Measurements from ENCODE around the gene DYNC1I2.
"Not testable (repeated sequence)": the region's sequence is repeated elsewhere in the genome, so short reads cannot be mapped to it uniquely, and the experiment has no call there.

The DYNC1I2 gene

DNA sequence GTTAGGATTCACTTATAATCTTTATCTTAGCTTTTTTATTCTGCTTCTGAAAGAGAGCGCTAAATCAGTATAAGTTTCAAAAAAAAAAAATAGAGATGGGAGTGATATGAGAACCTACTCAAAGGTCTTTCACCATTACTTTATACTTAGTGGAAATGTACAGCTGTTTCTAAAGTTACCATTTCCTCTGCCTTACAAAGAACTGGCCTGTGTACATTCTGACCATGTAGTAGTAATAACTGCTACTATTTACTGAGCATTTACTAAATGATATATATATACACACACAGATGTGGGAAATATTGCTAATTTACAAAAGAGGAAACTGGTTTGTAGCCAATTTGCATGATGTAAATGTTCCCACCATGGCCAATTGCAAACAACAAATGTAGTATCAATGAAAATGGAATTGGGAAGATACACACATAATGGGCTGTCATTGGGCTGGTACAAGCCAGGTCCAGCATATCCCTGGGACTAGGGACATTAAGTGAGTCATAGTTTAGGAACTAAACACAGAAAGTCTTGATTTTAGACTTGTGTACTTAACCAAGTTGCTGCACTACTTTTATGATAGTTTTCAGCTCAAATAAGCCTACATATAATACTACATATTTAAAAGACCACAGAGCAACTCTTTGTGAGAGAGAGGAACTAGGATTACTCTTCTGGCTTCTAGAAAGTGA, 67.1 kb downstream of the DYNC1I2 start:
- no peak overlapping the region for H3K4me3 ChIP-seq (ENCODE audit: low read depth, low read length)
- TF ChIP-seq, protein P1, sequence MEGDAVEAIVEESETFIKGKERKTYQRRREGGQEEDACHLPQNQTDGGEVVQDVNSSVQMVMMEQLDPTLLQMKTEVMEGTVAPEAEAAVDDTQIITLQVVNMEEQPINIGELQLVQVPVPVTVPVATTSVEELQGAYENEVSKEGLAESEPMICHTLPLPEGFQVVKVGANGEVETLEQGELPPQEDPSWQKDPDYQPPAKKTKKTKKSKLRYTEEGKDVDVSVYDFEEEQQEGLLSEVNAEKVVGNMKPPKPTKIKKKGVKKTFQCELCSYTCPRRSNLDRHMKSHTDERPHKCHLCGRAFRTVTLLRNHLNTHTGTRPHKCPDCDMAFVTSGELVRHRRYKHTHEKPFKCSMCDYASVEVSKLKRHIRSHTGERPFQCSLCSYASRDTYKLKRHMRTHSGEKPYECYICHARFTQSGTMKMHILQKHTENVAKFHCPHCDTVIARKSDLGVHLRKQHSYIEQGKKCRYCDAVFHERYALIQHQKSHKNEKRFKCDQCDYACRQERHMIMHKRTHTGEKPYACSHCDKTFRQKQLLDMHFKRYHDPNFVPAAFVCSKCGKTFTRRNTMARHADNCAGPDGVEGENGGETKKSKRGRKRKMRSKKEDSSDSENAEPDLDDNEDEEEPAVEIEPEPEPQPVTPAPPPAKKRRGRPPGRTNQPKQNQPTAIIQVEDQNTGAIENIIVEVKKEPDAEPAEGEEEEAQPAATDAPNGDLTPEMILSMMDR (IDR thresholded peaks at IDR 0.05; ENCODE audit: low read depth, low read length), result no peak

DNA sequence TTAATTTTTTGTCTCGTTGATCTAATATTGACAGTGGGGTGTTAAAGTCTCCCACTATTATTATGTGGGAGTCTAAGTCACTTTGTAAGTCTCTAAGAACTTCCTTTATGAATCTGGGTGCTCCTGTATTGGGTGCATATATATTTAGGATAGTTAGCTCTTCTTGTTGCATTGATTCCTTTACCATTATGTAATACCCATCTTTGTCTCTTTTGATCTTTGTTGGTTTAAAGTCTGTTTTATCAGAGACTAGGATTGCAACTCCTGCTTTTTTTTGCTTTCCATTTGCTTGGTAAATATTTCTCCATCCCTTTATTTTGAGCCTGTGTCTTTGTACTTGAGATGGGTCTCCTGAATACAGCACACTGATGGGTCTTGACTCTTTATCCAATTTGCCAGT, 71.5 kb downstream of the DYNC1I2 start:
- not testable (repeated sequence) for H3K4me3 ChIP-seq (ENCODE audit: low read depth, low read length)

DNA sequence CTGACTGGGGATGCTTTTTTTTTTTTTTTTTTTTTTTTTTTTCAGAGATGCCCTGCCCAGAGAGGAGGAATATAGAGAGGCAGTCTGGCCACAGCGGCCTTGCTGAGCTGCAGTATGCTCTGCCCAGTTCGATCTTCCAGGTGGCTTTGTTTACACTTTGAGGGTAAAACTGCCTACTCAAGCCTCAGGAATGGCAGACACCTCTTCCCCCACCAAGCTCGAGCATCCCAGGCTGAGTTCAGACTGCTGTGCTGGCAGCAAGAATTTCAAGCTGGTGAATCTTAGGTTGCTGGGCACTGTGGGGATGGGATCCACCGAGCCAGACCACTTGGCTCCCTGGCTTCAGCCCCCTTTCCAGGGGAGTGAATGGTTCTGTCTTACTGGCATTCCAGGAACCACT, 73.9 kb downstream of the DYNC1I2 start:
- H3K4me3 ChIP-seq (ENCODE audit: low read depth, low read length), result not testable (repeated sequence)

DNA sequence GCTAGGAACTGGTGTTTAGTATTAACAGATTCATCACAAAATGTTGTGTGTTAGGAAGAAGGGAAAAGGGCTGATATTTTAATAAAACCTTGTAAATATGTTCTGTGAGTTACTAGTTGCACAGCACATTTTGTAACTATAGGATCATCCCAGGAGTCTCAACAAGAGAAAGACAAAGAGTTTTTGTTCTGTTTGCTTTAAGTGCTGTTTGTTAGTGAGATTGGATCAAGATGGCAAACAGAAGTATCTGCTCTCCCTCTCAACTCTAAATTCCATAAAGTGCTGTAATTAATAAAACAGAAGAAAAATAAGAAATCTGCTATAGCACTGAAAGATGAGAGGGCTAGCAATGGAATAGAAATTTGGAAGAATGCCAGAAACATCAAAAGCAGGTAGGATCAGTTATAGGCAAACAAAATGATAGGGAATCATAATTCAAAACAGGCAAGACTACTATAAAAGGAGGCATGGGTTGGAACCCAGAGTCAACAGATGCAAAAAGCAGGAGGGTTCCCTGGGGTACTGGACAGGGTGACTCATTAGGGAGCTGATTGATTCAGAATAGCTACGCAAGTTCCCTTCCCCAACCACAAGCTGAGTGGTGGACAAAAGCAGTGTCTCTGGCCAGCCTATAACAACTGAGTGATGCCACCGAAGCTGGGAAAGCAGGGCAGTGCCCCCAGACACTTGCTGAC, 75.8 kb downstream of the DYNC1I2 start:
- no peak overlapping the region for H3K4me3 ChIP-seq (ENCODE audit: low read depth, low read length)
- TF ChIP-seq, protein P1 (IDR thresholded peaks at IDR 0.05; ENCODE audit: low read depth, low read length), result no peak

DNA sequence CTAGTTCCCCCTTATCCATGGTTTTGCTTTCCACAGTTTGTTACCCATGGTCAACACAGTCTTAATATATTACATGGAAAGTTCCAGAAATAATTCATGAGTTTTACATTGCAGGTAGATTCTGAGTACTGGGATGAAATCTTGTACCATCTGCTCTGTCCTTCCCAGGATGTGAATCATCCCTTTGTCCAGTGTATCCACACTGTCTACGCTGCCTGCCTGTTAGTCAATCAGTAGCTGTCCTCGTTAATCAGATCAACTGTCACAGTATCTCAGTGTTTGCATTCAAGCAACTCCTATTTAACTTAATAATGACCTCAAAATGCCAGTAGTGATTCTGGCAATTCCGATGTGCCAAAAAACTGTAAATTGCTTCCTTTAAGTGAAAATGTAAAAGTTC, 76.3 kb downstream of the DYNC1I2 start:
- TF ChIP-seq, protein P1 (IDR thresholded peaks at IDR 0.05; ENCODE audit: low read depth, low read length), result no peak
- no peak overlapping the region for H3K4me3 ChIP-seq (ENCODE audit: low read depth, low read length)

DNA sequence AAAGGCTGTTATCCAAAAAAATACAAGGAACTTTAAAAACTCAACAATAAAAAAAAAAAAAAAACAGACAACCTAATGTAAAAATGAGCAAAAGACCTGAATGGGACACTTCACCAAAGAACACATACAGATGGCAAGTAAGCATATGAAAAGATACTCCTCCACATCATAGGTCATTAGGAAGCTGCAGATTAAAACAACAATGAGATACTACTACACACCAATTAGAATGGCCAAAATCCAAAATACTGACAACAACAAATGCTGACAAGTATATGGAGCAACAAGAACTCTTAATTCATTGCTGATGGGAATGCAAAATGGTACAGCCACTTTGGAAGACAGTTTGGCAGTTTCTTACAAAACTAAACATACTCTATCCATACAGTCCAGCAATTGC, 84.2 kb downstream of the DYNC1I2 start:
- TF ChIP-seq, protein P1 (IDR thresholded peaks at IDR 0.05; ENCODE audit: low read depth, low read length), result no peak
- no peak overlapping the region for H3K4me3 ChIP-seq (ENCODE audit: low read depth, low read length)

DNA sequence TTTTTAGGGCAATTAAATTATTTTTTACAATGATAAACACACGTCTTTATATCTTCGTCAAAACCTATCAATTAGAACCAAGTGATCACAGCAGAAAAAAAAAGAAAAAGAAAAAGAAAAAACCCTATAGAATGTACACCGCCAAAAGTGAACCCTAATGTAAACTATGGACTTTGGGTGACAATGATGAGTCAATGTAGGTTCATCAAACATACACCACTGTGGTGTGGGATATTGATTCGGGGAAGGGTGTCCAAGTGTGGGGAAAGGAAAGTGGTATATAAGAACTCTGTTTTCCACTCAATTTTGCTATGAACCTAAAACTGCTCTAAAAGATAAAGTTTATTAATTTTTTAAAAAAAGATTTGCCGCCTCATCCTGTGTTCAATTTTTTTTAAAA, 85.1 kb downstream of the DYNC1I2 start:
- TF ChIP-seq, protein P1 (IDR thresholded peaks at IDR 0.05; ENCODE audit: low read depth, low read length), result no peak
- H3K4me3 ChIP-seq (ENCODE audit: low read depth, low read length), result no peak overlapping the region

DNA sequence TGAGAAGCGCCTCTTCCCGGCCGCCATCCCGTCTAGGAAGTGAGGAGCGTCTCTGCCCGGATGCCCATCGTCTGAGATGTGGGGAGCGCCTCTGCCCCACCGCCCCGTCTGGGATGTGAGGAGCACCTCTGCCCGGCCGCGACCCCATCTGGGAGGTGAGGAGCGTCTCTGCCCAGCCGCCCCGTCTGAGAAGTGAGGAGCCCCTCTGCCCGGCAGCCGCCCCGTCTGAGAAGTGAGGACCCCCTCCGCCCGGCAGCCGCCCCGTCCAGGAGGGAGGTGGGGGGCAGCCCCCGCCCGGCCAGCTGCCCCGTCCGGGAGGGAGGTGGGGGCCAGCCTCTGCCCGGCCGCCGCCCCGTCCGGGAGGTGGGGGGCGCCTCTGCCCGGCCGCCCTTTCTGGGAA, 87.3 kb downstream of the DYNC1I2 start:
- H3K4me3 ChIP-seq (ENCODE audit: low read depth, low read length), result not testable (repeated sequence)

DNA sequence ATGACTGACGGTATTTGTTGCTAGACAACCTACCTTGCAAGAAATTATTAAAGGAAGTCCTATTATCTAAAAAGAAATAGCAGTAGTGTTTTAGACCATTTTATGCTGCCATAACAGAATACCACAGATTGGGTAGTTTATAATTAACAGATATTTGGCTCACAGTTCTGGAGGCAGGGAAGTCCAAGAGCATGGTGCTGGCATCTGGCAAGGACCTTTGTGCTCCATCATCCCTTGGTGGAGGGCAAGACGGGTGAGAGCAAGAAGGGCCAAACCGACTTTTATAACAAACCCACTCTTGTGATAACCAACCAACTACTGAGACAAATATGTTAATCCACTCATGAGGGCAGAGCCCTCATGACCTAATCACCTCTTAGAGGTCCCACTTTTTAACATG, 91.2 kb downstream of the DYNC1I2 start:
- TF ChIP-seq, protein P1 (IDR thresholded peaks at IDR 0.05; ENCODE audit: low read depth, low read length), result no peak

More for the DNA sequence above, 91.2 kb downstream of the DYNC1I2 start:
- H3K4me3 ChIP-seq (ENCODE audit: low read depth, low read length), result no peak overlapping the region
